WERI-Rb-1 (cell line): ENCODE measurements around the gene ZNF614.
A peak's percentile ranks its signal among the peaks of the same experiment; 100 is the strongest.
"Not testable (repeated sequence)": the region's sequence is repeated elsewhere in the genome, so short reads cannot be mapped to it uniquely, and the experiment has no call there.

Source experiments
- DNase-seq: peaks from one replicate; pipeline ENCODE4 v3.0.0-alpha.2; 2020
- H3K27ac ChIP-seq: fragments of 250-450 bp; sonication (Bioruptor Pico); 2 replicates; pipeline ENCODE4 v1.5.1; 2020; ENCODE audit warnings: mild to moderate bottlenecking, moderate library complexity
- H3K27me3 ChIP-seq: fragments of 250-450 bp; sonication (Bioruptor Pico); 2 replicates; pipeline ENCODE4 v1.5.1; 2021; ENCODE audit warnings: mild to moderate bottlenecking, low read depth, moderate library complexity; ENCODE audit not compliant: insufficient read depth, severe bottlenecking
- H3K36me3 ChIP-seq: fragments of 250-450 bp; sonication (Bioruptor Pico); 2 replicates; pipeline ENCODE4 v1.5.1; 2020; ENCODE audit warnings: mild to moderate bottlenecking, moderate library complexity
- H3K4me3 ChIP-seq: 2 replicates; pipeline ENCODE4 v1.5.1; 2011; ENCODE audit warnings: low read depth, mild to moderate bottlenecking, control low read depth, low read length
- H3K9me3 ChIP-seq: fragments of 250-450 bp; sonication (Bioruptor Pico); 2 replicates; pipeline ENCODE4 v1.5.1; 2021; ENCODE audit warnings: mild to moderate bottlenecking, moderate library complexity; ENCODE audit not compliant: severe bottlenecking
- TF ChIP-seq, protein P1 (sequence below): IDR thresholded peaks from 2 replicates; pipeline ENCODE4 v1.5.1; 2011; ENCODE audit warnings: low read depth, mild to moderate bottlenecking, control low read depth, inconsistent platforms, low read length

Gene ZNF614

DNA sequence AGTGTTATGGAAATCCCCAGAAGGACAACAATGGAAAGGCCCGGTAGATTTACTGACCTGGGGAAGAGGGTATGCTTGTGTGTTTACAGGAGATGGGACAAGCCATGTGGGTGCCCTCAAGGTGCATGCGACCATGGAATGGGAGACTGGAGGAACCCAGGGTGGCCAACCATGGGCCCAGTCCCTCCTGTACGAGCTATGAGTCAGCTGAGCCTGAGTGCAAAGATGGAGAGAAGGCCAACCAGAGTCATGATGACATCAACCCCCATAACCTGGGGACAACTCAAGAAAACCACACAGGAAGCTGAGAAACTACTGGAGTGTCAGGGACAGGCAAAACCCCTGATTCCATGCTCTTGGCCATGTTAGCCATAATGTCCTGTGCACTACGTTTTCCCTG, 49.3 kb downstream of the ZNF614 start:
- H3K36me3 ChIP-seq: peaks cover 14% of the 10 kb centered on the region
- DNase-seq: no peak
- no peaks in the 10 kb centered on the region for H3K9me3 ChIP-seq
- no peak overlapping the region for H3K4me3 ChIP-seq
- TF ChIP-seq, protein P1, sequence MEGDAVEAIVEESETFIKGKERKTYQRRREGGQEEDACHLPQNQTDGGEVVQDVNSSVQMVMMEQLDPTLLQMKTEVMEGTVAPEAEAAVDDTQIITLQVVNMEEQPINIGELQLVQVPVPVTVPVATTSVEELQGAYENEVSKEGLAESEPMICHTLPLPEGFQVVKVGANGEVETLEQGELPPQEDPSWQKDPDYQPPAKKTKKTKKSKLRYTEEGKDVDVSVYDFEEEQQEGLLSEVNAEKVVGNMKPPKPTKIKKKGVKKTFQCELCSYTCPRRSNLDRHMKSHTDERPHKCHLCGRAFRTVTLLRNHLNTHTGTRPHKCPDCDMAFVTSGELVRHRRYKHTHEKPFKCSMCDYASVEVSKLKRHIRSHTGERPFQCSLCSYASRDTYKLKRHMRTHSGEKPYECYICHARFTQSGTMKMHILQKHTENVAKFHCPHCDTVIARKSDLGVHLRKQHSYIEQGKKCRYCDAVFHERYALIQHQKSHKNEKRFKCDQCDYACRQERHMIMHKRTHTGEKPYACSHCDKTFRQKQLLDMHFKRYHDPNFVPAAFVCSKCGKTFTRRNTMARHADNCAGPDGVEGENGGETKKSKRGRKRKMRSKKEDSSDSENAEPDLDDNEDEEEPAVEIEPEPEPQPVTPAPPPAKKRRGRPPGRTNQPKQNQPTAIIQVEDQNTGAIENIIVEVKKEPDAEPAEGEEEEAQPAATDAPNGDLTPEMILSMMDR: no peak
- H3K27ac ChIP-seq: no peak overlapping the region
- no peaks in the 10 kb centered on the region for H3K27me3 ChIP-seq

DNA sequence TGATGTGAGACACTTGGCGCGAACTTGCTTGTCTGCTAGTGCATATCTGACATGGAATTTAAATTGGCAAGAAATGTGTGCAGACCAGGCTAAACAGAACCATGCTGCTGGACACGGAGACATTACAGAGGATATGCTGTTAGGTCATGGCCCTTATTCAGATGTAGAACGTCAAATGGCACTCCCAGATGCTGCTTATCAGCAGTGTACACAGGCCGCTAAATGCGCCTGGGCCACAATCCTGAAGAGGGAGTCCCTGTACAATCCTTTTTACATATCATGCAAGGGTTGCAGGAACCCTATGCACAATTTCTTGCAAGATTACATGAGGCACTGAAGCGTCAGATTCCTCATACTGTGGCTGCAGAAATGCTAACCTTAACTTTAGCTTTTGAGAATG, 50.8 kb downstream of the ZNF614 start:
- Histone ChIP-seq H3K36me3 (peaks cover 30% of the 10 kb centered on the region), H3K27me3 (no peaks in the 10 kb centered on the region), H3K27ac (no peak overlapping the region), H3K9me3 (peaks cover 7% of the 10 kb centered on the region), H3K4me3 (no peak overlapping the region)
- DNase-seq: no peak
- TF ChIP-seq, protein P1: no peak

DNA sequence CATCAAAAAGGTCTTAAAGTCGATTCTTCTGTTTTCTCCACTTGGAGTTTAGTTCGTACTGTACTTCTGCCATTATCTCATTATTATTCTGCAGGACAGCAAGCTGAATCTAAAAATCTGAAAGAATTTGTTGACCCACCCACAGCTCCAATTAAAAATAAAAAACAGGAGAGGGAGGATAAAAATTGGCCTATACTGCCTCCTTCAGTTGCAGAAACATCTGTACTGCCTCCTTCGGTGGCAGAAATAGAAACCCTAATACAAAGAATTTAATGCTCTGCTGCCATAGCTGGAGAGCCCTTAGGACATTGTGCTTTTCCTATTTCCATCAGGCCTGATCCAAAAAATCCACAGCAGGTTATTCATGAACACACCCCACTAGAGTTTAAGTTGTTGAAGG, 51.3 kb downstream of the ZNF614 start:
- H3K4me3 ChIP-seq: no peak overlapping the region
- H3K27ac ChIP-seq: no peak overlapping the region
- TF ChIP-seq, protein P1: no peak
- H3K36me3 ChIP-seq: peaks cover 33% of the 10 kb centered on the region
- no peak for DNase-seq
- peaks cover 8% of the 10 kb centered on the region for H3K9me3 ChIP-seq
- H3K27me3 ChIP-seq: no peaks in the 10 kb centered on the region

DNA sequence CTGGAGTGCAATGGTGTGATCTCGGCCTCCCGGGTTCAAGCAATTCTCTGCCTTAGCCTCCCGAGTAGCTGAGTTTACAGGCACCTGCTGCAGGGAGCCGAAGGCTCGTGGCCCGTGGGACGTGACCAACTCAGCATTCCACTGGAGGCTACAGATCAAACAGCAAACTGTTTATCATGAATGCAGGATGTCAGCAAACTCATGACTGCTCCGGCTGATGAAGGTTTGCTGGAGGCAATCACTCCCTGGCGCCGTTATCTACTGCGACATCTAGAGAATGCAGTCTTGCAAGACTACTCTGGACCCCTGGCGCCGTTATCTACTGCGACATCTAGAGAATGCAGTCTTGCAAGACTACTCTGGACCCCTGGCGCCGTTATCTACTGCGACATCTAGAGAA, 52.4 kb downstream of the ZNF614 start:
- Histone ChIP-seq H3K9me3 (peaks cover 18% of the 10 kb centered on the region), H3K36me3 (peaks cover 43% of the 10 kb centered on the region)
- H3K27ac ChIP-seq, H3K4me3 ChIP-seq, DNase-seq, H3K27me3 ChIP-seq: not testable (repeated sequence)

DNA sequence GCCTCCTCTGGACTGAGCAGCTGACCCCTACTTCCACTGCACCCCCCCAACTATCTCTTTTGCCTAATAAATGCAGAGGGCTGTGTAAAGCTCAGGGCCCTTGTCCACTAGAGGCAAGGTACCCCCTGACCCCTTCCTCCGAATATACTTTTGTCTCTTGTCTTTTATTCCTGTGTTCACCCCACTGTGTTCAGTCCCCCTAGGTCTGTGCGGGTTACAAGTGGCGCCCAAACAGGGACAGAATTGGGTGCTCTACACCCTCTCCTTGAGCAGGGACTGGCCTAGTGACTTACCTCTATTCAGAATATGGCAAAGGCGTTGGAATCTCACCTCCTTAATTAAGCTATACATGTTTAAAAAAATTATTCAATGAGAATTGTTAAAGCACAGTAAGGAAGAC, 56.6 kb downstream of the ZNF614 start:
- DNase-seq: peak; percentile 15
- Histone ChIP-seq H3K4me3 (no peak overlapping the region), H3K9me3 (peaks cover 24% of the 10 kb centered on the region), H3K27ac (no peak overlapping the region), H3K36me3 (peaks cover 71% of the 10 kb centered on the region), H3K27me3 (no peaks in the 10 kb centered on the region)
- TF ChIP-seq, protein P1: no peak

DNA sequence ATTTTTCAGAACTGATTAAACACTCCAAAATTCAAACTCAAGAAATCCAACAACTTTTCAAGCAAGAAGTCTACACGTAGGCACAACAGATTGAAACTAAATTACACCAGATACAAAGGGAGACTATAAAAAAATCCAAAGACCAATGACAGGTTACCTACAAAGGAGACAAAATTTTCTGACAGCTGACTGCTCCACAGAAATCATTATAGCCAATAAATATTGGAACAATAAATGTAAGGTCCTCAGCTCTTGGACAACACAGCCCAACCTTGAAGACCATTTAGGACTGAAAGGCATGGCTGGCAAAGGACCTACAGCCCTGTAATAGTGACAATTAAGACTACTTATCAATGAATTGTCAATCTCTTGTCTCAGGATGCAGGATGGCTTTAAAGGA, 57.5 kb downstream of the ZNF614 start:
- Histone ChIP-seq H3K36me3 (peaks cover 80% of the 10 kb centered on the region), H3K27me3 (no peaks in the 10 kb centered on the region)

More for the DNA sequence above, 57.5 kb downstream of the ZNF614 start:
- peaks cover 25% of the 10 kb centered on the region for H3K9me3 ChIP-seq
- TF ChIP-seq, protein P1: no peak
- H3K27ac ChIP-seq: no peak overlapping the region
- H3K4me3 ChIP-seq: no peak overlapping the region
- DNase-seq: no peak
